ENCODE results near the gene CARD6. TPM values are rescaled to one million over a fixed set of nuclear protein-coding genes. Genes with fewer than 3 reads are reported as not detected.

CARD6 gene
- total and polyA plus RNA-seq, 2 of the 13 experiments (the other 11 are each of a cell fraction or from before 2014, with no cell fraction given), result 0.33 to 1.4 TPM

GRCh38 chr5:40844565-40844964 is 3.4 kb downstream of the CARD6 start:
- Histone ChIP-seq H3K4me3 (replicated peaks in 1 of 3; ENCODE audit: insufficient read depth in 1 of 3, low read depth in 2 of 3, low read length in 3 of 3) (no peak overlapping the region), H3K4me1 (ENCODE audit: insufficient read depth, low read length) (peaks cover 22% of the 10 kb centered on the region), H3K36me3 (replicated peaks in 1 of 2; ENCODE audit: control insufficient read depth in 1 of 2, insufficient read depth in 2 of 2, low read length in 2 of 2) (no peaks in the 10 kb centered on the region), H3K4me2 (ENCODE audit: low read depth, low read length) (no peak overlapping the region), H3K9ac (ENCODE audit: insufficient read depth, low read depth, low read length) (no peak overlapping the region), H4K20me1 (ENCODE audit: insufficient read depth, low read length) (no peaks in the 10 kb centered on the region), H3K27me3 (ENCODE audit: control insufficient read depth in 1 of 2, insufficient read depth in 2 of 2, low read length in 2 of 2) (no peaks in the 10 kb centered on the region), H3K9me3 (ENCODE audit: low read length) (no peaks in the 10 kb centered on the region), H3K79me2 (ENCODE audit: insufficient read depth, low read length) (no peaks in the 10 kb centered on the region), H3K27ac (ENCODE audit: extremely low read length, insufficient read depth, low read length) (no peak overlapping the region), H2AFZ (ENCODE audit: low read length) (no peak overlapping the region)
- WGBS (ENCODE audit: low lambda C conversion rate), result 53% methylated on average over 4 of the region's 4 CpGs
- intact Hi-C loops (cut with micrococcal nuclease; ENCODE audit: unreplicated experiment) (no loop called here), in situ Hi-C loops (cut with HindIII; ENCODE audit: extremely low pct_ligation_motif_present, low pct_unique_long_range_greater_than_20kb) (no loop called here)
- DNase-seq (ENCODE audit: low spot score), result no peak
- BruUV-seq (replicated peaks), result no TSS peak
- ATAC-seq, result no peak
- ChIA-PET CTCF (ENCODE audit: low intra/inter-chr PET ratio, low total read pairs) (no interaction called here), POLR2A (no interaction called here)
- TF ChIP-seq ZNF780A (CRISPR knock-in tag; IDR thresholded peaks at IDR 0.05) (no peak), ZNF12 (CRISPR knock-in tag; IDR thresholded peaks at IDR 0.05) (peak; percentile 66; the same call in 1 of the 2 replicates)
- FAIRE-seq, result no peak

DNA sequence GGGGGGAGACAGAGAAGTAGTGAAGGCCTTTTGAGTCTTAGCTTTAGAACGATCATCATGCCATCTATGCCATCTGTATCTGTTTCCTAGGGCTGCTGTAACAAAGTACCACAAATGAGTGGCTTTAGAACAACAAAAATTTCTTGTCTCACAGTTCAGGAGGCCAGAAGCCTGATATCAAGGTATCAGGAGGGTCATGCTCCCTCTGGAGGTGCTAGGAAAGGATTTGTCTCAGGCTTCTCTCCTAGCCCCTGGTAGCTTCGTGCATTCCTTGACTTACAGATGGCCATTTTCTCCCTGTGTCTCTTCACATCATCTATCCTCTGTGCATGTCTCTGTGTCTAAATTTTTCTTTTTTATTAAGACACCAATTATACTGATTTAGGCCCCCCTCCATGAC is 5.2 kb downstream of the CARD6 start:
- Histone ChIP-seq H3K79me2 (ENCODE audit: insufficient read depth, low read length) (no peaks in the 10 kb centered on the region), H3K27ac (ENCODE audit: extremely low read length, insufficient read depth, low read length) (no peak overlapping the region), H3K4me3 (replicated peaks in 1 of 3; ENCODE audit: insufficient read depth in 1 of 3, low read depth in 2 of 3, low read length in 3 of 3) (no peak overlapping the region), H3K9me3 (ENCODE audit: low read length) (no peaks in the 10 kb centered on the region), H2AFZ (ENCODE audit: low read length) (no peak overlapping the region), H3K36me3 (replicated peaks in 1 of 2; ENCODE audit: control insufficient read depth in 1 of 2, insufficient read depth in 2 of 2, low read length in 2 of 2) (no peaks in the 10 kb centered on the region), H3K9ac (ENCODE audit: insufficient read depth, low read depth, low read length) (no peak overlapping the region), H3K4me2 (ENCODE audit: low read depth, low read length) (no peak overlapping the region), H3K27me3 (ENCODE audit: control insufficient read depth in 1 of 2, insufficient read depth in 2 of 2, low read length in 2 of 2) (0 out of 5 replicates have a peak, but pooled peaks cover 0 to 1% of the 10 kb centered on the region in 2 experiments), H3K4me1 (ENCODE audit: insufficient read depth, low read length) (peaks cover 14% of the 10 kb centered on the region; the same call in 1 of the 2 replicates), H4K20me1 (ENCODE audit: insufficient read depth, low read length) (no peaks in the 10 kb centered on the region)
- ChIA-PET CTCF (ENCODE audit: low intra/inter-chr PET ratio, low total read pairs) (no interaction called here), POLR2A (no interaction called here)
- BruUV-seq (replicated peaks), result no TSS peak
- no peak for DNase-seq (ENCODE audit: low spot score)
- no peak for FAIRE-seq
- intact Hi-C loops (cut with micrococcal nuclease; ENCODE audit: unreplicated experiment) (no loop called here), in situ Hi-C loops (cut with HindIII; ENCODE audit: extremely low pct_ligation_motif_present, low pct_unique_long_range_greater_than_20kb) (no loop called here)
- WGBS (ENCODE audit: low lambda C conversion rate), result 21% methylated on average over 2 of the region's 2 CpGs
- no peak for ATAC-seq
- TF ChIP-seq ZNF512B (CRISPR knock-in tag; IDR thresholded peaks at IDR 0.05; ENCODE audit: borderline replicate concordance) (no peak), NR2F6 (IDR thresholded peaks at IDR 0.05) (no peak), NR2F6 (CRISPR knock-in tag; IDR thresholded peaks at IDR 0.05) (no peak), TGIF2 (CRISPR knock-in tag; IDR thresholded peaks at IDR 0.05) (no peak), SATB2 (CRISPR knock-in tag; IDR thresholded peaks at IDR 0.05) (no peak), ARNTL (CRISPR knock-in tag; IDR thresholded peaks at IDR 0.05) (no peak), LBX2 (CRISPR knock-in tag; IDR thresholded peaks at IDR 0.05; ENCODE audit: borderline replicate concordance) (no peak), GATA4 (IDR thresholded peaks at IDR 0.05; ENCODE audit: borderline replicate concordance, low read depth) (no peak), SKI (IDR thresholded peaks at IDR 0.05; ENCODE audit: partially characterized antibody) (no peak), TEAD2 (CRISPR knock-in tag; IDR thresholded peaks at IDR 0.05) (no peak), ZBTB38 (CRISPR knock-in tag; IDR thresholded peaks at IDR 0.05) (no peak), FOXO4 (CRISPR knock-in tag; conservative IDR thresholded peaks at IDR 0.05) (no peak), ZNF766 (CRISPR knock-in tag; IDR thresholded peaks at IDR 0.05; ENCODE audit: borderline replicate concordance) (no peak)
- TF ChIP-seq, protein P1, sequence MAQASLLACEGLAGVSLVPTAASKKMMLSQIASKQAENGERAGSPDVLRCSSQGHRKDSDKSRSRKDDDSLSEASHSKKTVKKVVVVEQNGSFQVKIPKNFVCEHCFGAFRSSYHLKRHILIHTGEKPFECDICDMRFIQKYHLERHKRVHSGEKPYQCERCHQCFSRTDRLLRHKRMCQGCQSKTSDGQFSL (CRISPR knock-in tag; IDR thresholded peaks at IDR 0.05), result no peak
